Panc1 (cell line): ENCODE data around the gene PINLYP.

ENCODE experiments used
- TCF7L2 ChIP-seq: IDR thresholded peaks from 2 replicates; pipeline ENCODE4 v1.6.1; 2011; ENCODE audit warnings: mild to moderate bottlenecking, low read depth, low read length, inconsistent platforms
- TF ChIP-seq, protein P1 (sequence below): fragments of 450-650 bp; IDR thresholded peaks from 2 replicates; pipeline ENCODE4 v1.5.1; 2017; ENCODE audit warnings: mild to moderate bottlenecking
- TF ChIP-seq, protein P2 (sequence below), 2 experiments: IDR thresholded peaks; 2 replicates each; pipeline ENCODE4 v1.6.1; 2011 to 2012; ENCODE audit warnings: low read depth in 2 of 2, control low read depth in 1 of 2, low read length in 1 of 2, mild to moderate bottlenecking in 1 of 2, moderate library complexity in 1 of 2; ENCODE audit not compliant: insufficient read depth in 1 of 2

DNA sequence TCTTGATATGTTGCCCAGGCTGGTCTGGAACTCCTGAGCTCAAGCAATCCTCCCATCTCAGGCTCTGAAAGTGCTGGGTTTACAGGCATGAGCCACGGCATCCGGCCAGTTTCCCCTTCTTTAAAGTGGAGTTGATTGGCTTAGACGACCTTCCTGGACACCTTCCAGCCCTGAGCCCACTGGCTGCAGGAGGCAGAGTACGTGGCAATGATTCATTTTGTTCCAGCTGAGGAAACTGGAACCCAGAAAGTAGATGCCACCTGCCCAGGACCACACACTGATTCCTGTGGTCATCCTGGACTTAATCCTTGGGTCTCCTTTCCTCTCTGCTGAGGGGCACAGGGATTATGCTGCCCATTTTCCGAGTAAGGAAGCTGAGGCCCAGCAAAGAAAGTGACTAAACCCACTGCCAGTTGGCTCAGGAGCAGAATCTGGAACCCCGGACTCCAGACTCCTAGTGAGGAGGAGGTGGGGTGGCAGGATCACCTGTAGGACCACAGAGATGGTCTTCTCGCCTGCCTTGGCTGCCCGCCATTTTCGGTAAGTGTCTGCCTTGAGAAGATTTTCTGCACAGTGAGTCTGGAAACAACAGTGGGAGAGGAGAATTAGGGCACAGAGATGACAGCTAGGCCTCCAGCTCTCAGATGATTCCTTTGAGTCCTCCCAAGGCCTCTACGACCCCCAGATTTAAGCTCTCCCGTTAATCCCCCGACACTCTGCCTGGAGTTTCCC, 1.0 kb upstream of the PINLYP start:
- TF ChIP-seq, protein P1, sequence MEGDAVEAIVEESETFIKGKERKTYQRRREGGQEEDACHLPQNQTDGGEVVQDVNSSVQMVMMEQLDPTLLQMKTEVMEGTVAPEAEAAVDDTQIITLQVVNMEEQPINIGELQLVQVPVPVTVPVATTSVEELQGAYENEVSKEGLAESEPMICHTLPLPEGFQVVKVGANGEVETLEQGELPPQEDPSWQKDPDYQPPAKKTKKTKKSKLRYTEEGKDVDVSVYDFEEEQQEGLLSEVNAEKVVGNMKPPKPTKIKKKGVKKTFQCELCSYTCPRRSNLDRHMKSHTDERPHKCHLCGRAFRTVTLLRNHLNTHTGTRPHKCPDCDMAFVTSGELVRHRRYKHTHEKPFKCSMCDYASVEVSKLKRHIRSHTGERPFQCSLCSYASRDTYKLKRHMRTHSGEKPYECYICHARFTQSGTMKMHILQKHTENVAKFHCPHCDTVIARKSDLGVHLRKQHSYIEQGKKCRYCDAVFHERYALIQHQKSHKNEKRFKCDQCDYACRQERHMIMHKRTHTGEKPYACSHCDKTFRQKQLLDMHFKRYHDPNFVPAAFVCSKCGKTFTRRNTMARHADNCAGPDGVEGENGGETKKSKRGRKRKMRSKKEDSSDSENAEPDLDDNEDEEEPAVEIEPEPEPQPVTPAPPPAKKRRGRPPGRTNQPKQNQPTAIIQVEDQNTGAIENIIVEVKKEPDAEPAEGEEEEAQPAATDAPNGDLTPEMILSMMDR, result no peak
- TF ChIP-seq TCF7L2, result no peak
- TF ChIP-seq, protein P2, sequence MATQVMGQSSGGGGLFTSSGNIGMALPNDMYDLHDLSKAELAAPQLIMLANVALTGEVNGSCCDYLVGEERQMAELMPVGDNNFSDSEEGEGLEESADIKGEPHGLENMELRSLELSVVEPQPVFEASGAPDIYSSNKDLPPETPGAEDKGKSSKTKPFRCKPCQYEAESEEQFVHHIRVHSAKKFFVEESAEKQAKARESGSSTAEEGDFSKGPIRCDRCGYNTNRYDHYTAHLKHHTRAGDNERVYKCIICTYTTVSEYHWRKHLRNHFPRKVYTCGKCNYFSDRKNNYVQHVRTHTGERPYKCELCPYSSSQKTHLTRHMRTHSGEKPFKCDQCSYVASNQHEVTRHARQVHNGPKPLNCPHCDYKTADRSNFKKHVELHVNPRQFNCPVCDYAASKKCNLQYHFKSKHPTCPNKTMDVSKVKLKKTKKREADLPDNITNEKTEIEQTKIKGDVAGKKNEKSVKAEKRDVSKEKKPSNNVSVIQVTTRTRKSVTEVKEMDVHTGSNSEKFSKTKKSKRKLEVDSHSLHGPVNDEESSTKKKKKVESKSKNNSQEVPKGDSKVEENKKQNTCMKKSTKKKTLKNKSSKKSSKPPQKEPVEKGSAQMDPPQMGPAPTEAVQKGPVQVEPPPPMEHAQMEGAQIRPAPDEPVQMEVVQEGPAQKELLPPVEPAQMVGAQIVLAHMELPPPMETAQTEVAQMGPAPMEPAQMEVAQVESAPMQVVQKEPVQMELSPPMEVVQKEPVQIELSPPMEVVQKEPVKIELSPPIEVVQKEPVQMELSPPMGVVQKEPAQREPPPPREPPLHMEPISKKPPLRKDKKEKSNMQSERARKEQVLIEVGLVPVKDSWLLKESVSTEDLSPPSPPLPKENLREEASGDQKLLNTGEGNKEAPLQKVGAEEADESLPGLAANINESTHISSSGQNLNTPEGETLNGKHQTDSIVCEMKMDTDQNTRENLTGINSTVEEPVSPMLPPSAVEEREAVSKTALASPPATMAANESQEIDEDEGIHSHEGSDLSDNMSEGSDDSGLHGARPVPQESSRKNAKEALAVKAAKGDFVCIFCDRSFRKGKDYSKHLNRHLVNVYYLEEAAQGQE (IDR thresholded peaks at IDR 0.05; ENCODE audit: insufficient read depth in 1 of 2, low read depth in 2 of 2, low read length in 1 of 2), result no peak
